HepG2 (cell line): ENCODE data around the gene PLEKHG2. TPM values are rescaled to one million over a fixed set of nuclear protein-coding genes. Genes with fewer than 3 reads are reported as not detected.

Source experiments
- ATAC-seq: fragments of 200-7000 bp; cut with Tn5 transposase; 3 replicates; pipeline ENCODE4 v1.9.1; 2020; ENCODE audit warnings: mild to moderate bottlenecking, moderate library complexity
- BruUV-seq: library from RNA; stranded (reverse); fragments of 400-500 nt; replicated peaks from 2 replicates; lab custom pipeline; 2021; lab: Mats Ljungman, UMichigan
- CTCF ChIA-PET: fragments of 300-600 bp; formaldehyde crosslinking; extraction: SDS; loops from one replicate; lab custom pipeline; 2021; ENCODE audit warnings: low total read pairs, inconsistent platforms, low intra/inter-chr PET ratio; lab: Yijun Ruan, JAX
- POLR2A ChIA-PET: fragments of 350-600 bp; sonication (Branson Sonifier 250); formaldehyde crosslinking; loops from one replicate; lab custom pipeline; 2020; ENCODE audit warnings: antibody characterized with exemption, inconsistent platforms; lab: Yijun Ruan, JAX
- DNase-seq: peaks from one replicate; pipeline ENCODE4 v3.0.0-alpha.2; 2015; ENCODE audit warnings: low spot score
- FAIRE-seq: peaks from 3 replicates; lab custom pipeline; 2011; peaks lifted over from hg19 to GRCh38; lab: Jason Lieb, UNC
- H2AFZ ChIP-seq: one replicate; pipeline ENCODE4 v1.6.1; 2011; ENCODE audit warnings: low read length, inconsistent platforms
- H3K27ac ChIP-seq: fragments of 300-600 bp; 3 replicates; pipeline ENCODE4 v1.8.0; 2011; ENCODE audit warnings: mixed run types, mild to moderate bottlenecking, mixed read lengths, low read length, inconsistent platforms; ENCODE audit not compliant: insufficient read depth; ENCODE audit errors: extremely low read length
- H3K27me3 ChIP-seq, 2 experiments: fragments of 200-600 bp in 1 of 2; 2 replicates in 1 of 2; 3 replicates in 1 of 2; pipeline versions ENCODE4 v1.6.0 to v1.8.0; 2011; ENCODE audit warnings: low read length in 2 of 2, mild to moderate bottlenecking in 2 of 2, moderate library complexity in 2 of 2, inconsistent platforms in 1 of 2; ENCODE audit not compliant: insufficient read depth in 2 of 2, control insufficient read depth in 1 of 2
- H3K36me3 ChIP-seq, 2 experiments: fragments of 200-600 bp in 1 of 2; replicated peaks in 1 of 2; 2 replicates in 1 of 2; 3 replicates in 1 of 2; pipeline versions ENCODE4 v1.5.1 to v1.8.0; 2011; ENCODE audit warnings: low read length in 2 of 2, inconsistent platforms in 1 of 2; ENCODE audit not compliant: insufficient read depth in 2 of 2, control insufficient read depth in 1 of 2
- H3K4me1 ChIP-seq: 2 replicates; pipeline ENCODE4 v1.5.1; 2012; ENCODE audit warnings: low read length, inconsistent platforms; ENCODE audit not compliant: insufficient read depth
- H3K4me2 ChIP-seq: 2 replicates; pipeline ENCODE4 v1.6.0; 2011; ENCODE audit warnings: low read depth, low read length, inconsistent platforms
- H3K4me3 ChIP-seq, 3 experiments: fragments of 200-600 bp in 1 of 3; sonication (generic), shearing (Covaris generic) in 1 of 3; replicated peaks in 1 of 3; 2 replicates each; pipeline ENCODE4 v1.5.1; 2011 to 2016; ENCODE audit warnings: low read length in 3 of 3, inconsistent platforms in 2 of 3, low read depth in 2 of 3, mild to moderate bottlenecking in 2 of 3, control low read depth in 1 of 3, mixed read lengths in 1 of 3; ENCODE audit not compliant: insufficient read depth in 1 of 3
- H3K79me2 ChIP-seq: one replicate; pipeline ENCODE4 v1.6.1; 2011; ENCODE audit warnings: low read length, inconsistent platforms; ENCODE audit not compliant: insufficient read depth
- H3K9ac ChIP-seq: 2 replicates; pipeline ENCODE4 v1.6.0; 2011; ENCODE audit warnings: mild to moderate bottlenecking, low read depth, low read length, inconsistent platforms; ENCODE audit not compliant: insufficient read depth
- H3K9me3 ChIP-seq: 2 replicates; pipeline ENCODE4 v1.5.1; 2012; ENCODE audit warnings: mild to moderate bottlenecking, low read length
- H4K20me1 ChIP-seq: 2 replicates; pipeline ENCODE4 v1.6.0; 2011; ENCODE audit warnings: inconsistent platforms, mild to moderate bottlenecking, low read length, moderate library complexity; ENCODE audit not compliant: insufficient read depth
- ARID4A ChIP-seq: sonication (generic); formaldehyde crosslinking; IDR thresholded peaks from 2 replicates; pipeline ENCODE4 v1.5.0; 2020; ENCODE audit warnings: mild to moderate bottlenecking, missing genetic modification reagents, borderline replicate concordance
- E2F5 ChIP-seq: sonication (generic); formaldehyde crosslinking; conservative IDR thresholded peaks from 2 replicates; pipeline ENCODE4 v1.4.0; 2020; ENCODE audit warnings: missing genetic modification reagents
- MAFK ChIP-seq, 2 experiments: IDR thresholded peaks in 1 of 2; conservative IDR thresholded peaks in 1 of 2; 2 replicates each; pipeline ENCODE4 v1.6.1; 2011; ENCODE audit warnings: improper control_type of control experiment in 2 of 2, low read length in 2 of 2
- NCOA5 ChIP-seq: sonication (generic); formaldehyde crosslinking; IDR thresholded peaks from 2 replicates; pipeline ENCODE4 v1.4.0; 2020; ENCODE audit warnings: missing genetic modification reagents
- ZBTB42 ChIP-seq: sonication (generic); formaldehyde crosslinking; IDR thresholded peaks from 2 replicates; pipeline ENCODE4 v1.5.0; 2020; ENCODE audit warnings: mild to moderate bottlenecking, missing genetic modification reagents
- ZNF17 ChIP-seq: sonication (generic); formaldehyde crosslinking; IDR thresholded peaks from 2 replicates; pipeline ENCODE4 v1.5.0; 2020; ENCODE audit warnings: mild to moderate bottlenecking, missing genetic modification reagents
- ZNF598 ChIP-seq: sonication (generic); formaldehyde crosslinking; IDR thresholded peaks from 2 replicates; pipeline ENCODE4 v1.5.1; 2020; ENCODE audit warnings: mild to moderate bottlenecking, missing genetic modification reagents, borderline replicate concordance
- ZNF660 ChIP-seq: sonication (generic); formaldehyde crosslinking; IDR thresholded peaks from 2 replicates; pipeline ENCODE4 v1.5.1; 2020; ENCODE audit warnings: mild to moderate bottlenecking, low read depth, missing genetic modification reagents, borderline replicate concordance
- WGBS: methylation state at CpG from one replicate; pipeline ENCODE4 v1.1.6; 2017; ENCODE audit warnings: low lambda C conversion rate; 5-methylcytosine and 5-hydroxymethylcytosine counted together
- in situ Hi-C: cut with HindIII; loops from 2 replicates; pipeline ENCODE4 v1.10.0; 2017; ENCODE audit warnings: low pct_unique_long_range_greater_than_20kb; ENCODE audit not compliant: extremely low pct_ligation_motif_present
- intact Hi-C: fragments of 100-400 bp; cut with micrococcal nuclease; formaldehyde crosslinking; loops from one replicate; pipeline ENCODE4 v1.10.0; 2022; ENCODE audit not compliant: unreplicated experiment
- polyA plus RNA-seq, 8 experiments: library from polyadenylated mRNA; depleted of rRNA in 3 of 8; stranded (reverse) in 7 of 8; unstranded in 1 of 8; fragments of >200 nt; fragmentation: Illumina TruSeq in 4 of 8; extraction: Trizol in 4 of 8; gene quantifications; 2 replicates each; pipeline versions ENCODE4 v1.2.1 to v1.2.3, GENCODE V29; 2011 to 2016; ENCODE audit warnings: low read depth in 4 of 8, missing spikeins in 1 of 8, mixed read lengths in 1 of 8; ENCODE audit not compliant: insufficient read depth in 1 of 8
- total RNA-seq, 5 experiments: library from RNA; depleted of rRNA; stranded (reverse); fragments of >200 nt; fragmentation: Illumina TruSeq; extraction: Trizol; gene quantifications; 2 replicates each; pipeline ENCODE4 v1.2.3, GENCODE V29; 2016; ENCODE audit warnings: low read depth in 1 of 5

PLEKHG2 gene
- total and polyA plus RNA-seq, 2 of the 13 experiments (the other 11 are each of a cell fraction or from before 2014, with no cell fraction given), result 3.6 to 6.8 TPM

- no peak overlapping the region for H3K4me3 ChIP-seq
- ATAC-seq (no peak), DNase-seq (no peak), FAIRE-seq (no peak)
- no peak overlapping the region for H3K27ac ChIP-seq
- in situ Hi-C loops, result no loop called here
- BruUV-seq, result no TSS peak
- 91% methylated on average over 4 of the region's 7 CpGs for WGBS
- H3K9me3 ChIP-seq, result no peaks in the 10 kb centered on the region
- no peaks in the 10 kb centered on the region for H3K79me2 ChIP-seq
- no peaks in the 10 kb centered on the region for H3K4me1 ChIP-seq
- no peak overlapping the region for H3K4me2 ChIP-seq
- H3K9ac ChIP-seq, result no peak overlapping the region
- H3K36me3 ChIP-seq, result peaks cover 57 to 92% of the 10 kb centered on the region in 2 experiments
- CTCF ChIA-PET, result no interaction called here
- no peaks in the 10 kb centered on the region for H4K20me1 ChIP-seq
- no peak for TF ChIP-seq ZNF598 (CRISPR knock-in tag)
- TF ChIP-seq ARID4A (CRISPR knock-in tag), result no peak
- TF ChIP-seq ZBTB42 (CRISPR knock-in tag), result no peak
- TF ChIP-seq MAFK (conservative IDR thresholded peaks at IDR 0.05 in 1 of 2, IDR thresholded peaks at IDR 0.05 in 1 of 2; ENCODE audit: low read length in 2 of 2), result no peak
- no peak for TF ChIP-seq ZNF660
- TF ChIP-seq E2F5 (CRISPR knock-in tag), result no peak
- no peak for TF ChIP-seq NCOA5 (CRISPR knock-in tag)
- no peak for TF ChIP-seq ZNF17 (CRISPR knock-in tag)
- TF ChIP-seq, all 625 proteins: peak for 0
- POLR2A ChIA-PET, result no interaction called here
- Histone ChIP-seq H2AFZ (no peak overlapping the region), H3K27me3 (no peaks in the 10 kb centered on the region; a peak in 1 of 5 replicates)
- intact Hi-C loops, result no loop called here
Measured at GRCh38 chr19:39470724-39471339, 58.4 kb downstream of the PLEKHG2 start.
